H1 (cell line): ENCODE measurements around the gene FLCN. TPM values are rescaled to one million over a fixed set of nuclear protein-coding genes. Genes with fewer than 3 reads are reported as not detected.

Source experiments
- CTCF ChIA-PET: fragments of 300-600 bp; sonication (Branson Sonifier 250); formaldehyde crosslinking; loops from one replicate; lab custom pipeline; 2021; ENCODE audit not compliant: partially characterized antibody; lab: Charles Lee
- POLR2A ChIA-PET: fragments of 300-600 bp; sonication (Branson Sonifier 250); formaldehyde crosslinking; loops from one replicate; lab custom pipeline; 2021; ENCODE audit warnings: inconsistent platforms; ENCODE audit not compliant: partially characterized antibody; lab: Charles Lee
- DNase-seq, 2 experiments: peaks; one replicate each; pipeline versions ENCODE4 v3.0.0 to v3.0.0-alpha.2; 2010 to 2022; ENCODE audit warnings: low spot score in 2 of 2, low read depth in 1 of 2, mixed read lengths in 1 of 2
- FAIRE-seq: peaks from 2 replicates; lab custom pipeline; 2011; peaks lifted over from hg19 to GRCh38; lab: Jason Lieb, UNC
- H2AFZ ChIP-seq: 2 replicates; pipeline ENCODE4 v1.8.1; 2012; ENCODE audit warnings: low read length, inconsistent platforms
- H2AK5ac ChIP-seq: 2 replicates; pipeline ENCODE4 v1.6.1; 2013; ENCODE audit warnings: low read depth, low read length
- H2BK120ac ChIP-seq: replicated peaks from 2 replicates; pipeline ENCODE3; 2013; ENCODE audit warnings: low read depth, low read length, inconsistent platforms
- H2BK12ac ChIP-seq: 2 replicates; pipeline ENCODE4 v1.6.1; 2013; ENCODE audit warnings: low read depth, low read length
- H2BK15ac ChIP-seq: 2 replicates; pipeline ENCODE4 v1.6.1; 2013; ENCODE audit warnings: low read length
- H2BK20ac ChIP-seq: 2 replicates; pipeline ENCODE4 v1.6.1; 2013; ENCODE audit warnings: low read length
- H2BK5ac ChIP-seq: 2 replicates; pipeline ENCODE4 v1.6.1; 2013; ENCODE audit warnings: low read depth, low read length
- H3K14ac ChIP-seq: 2 replicates; pipeline ENCODE4 v1.6.1; 2013; ENCODE audit warnings: inconsistent platforms; ENCODE audit not compliant: insufficient read length
- H3K18ac ChIP-seq: 2 replicates; pipeline ENCODE4 v1.6.1; 2013; ENCODE audit warnings: low read length; ENCODE audit errors: extremely low read depth
- H3K23ac ChIP-seq: 2 replicates; pipeline ENCODE4 v1.6.1; 2013; ENCODE audit warnings: inconsistent platforms; ENCODE audit not compliant: insufficient read length
- H3K23me2 ChIP-seq: 2 replicates; pipeline ENCODE4 v1.6.1; 2013; ENCODE audit warnings: low read depth, low read length
- H3K27ac ChIP-seq: 2 replicates; pipeline ENCODE4 v1.6.1; 2011; ENCODE audit warnings: low read depth, low read length, inconsistent platforms
- H3K27me3 ChIP-seq, 4 experiments: replicated peaks in 1 of 4; 1 replicate in 1 of 4; 2 replicates in 3 of 4; pipeline versions ENCODE4 v1.6.1 to v1.8.1; 2011 to 2013; ENCODE audit warnings: low read length in 3 of 4, mild to moderate bottlenecking in 3 of 4, inconsistent platforms in 2 of 4, mixed read lengths in 2 of 4, moderate library complexity in 1 of 4; ENCODE audit not compliant: control insufficient read depth in 3 of 4, insufficient read depth in 3 of 4; ENCODE audit errors: extremely low read depth in 1 of 4
- H3K36me3 ChIP-seq, 4 experiments: 2 replicates each; pipeline versions ENCODE4 v1.6.1 to v1.8.1; 2011 to 2013; ENCODE audit warnings: mild to moderate bottlenecking in 4 of 4, low read length in 3 of 4, moderate library complexity in 2 of 4, control low read depth in 1 of 4, inconsistent platforms in 1 of 4; ENCODE audit not compliant: insufficient read depth in 4 of 4, control insufficient read depth in 2 of 4
- H3K4ac ChIP-seq: replicated peaks from 2 replicates; pipeline ENCODE3; 2013; ENCODE audit warnings: low read length, low read depth, mixed read lengths, inconsistent platforms; ENCODE audit not compliant: insufficient read length
- H3K4me1 ChIP-seq, 4 experiments: replicated peaks in 1 of 4; 1 replicate in 1 of 4; 2 replicates in 3 of 4; pipeline versions ENCODE4 v1.6.1 to v1.8.1; 2011 to 2013; ENCODE audit warnings: low read length in 3 of 4, inconsistent platforms in 2 of 4, mixed read lengths in 1 of 4; ENCODE audit not compliant: insufficient read depth in 4 of 4, control insufficient read depth in 3 of 4
- H3K4me2 ChIP-seq, 2 experiments: 2 replicates each; pipeline versions ENCODE4 v1.6.1 to v1.8.1; 2011 to 2013; ENCODE audit warnings: low read depth in 2 of 2, low read length in 2 of 2, control low read depth in 1 of 2, inconsistent platforms in 1 of 2, mild to moderate bottlenecking in 1 of 2; ENCODE audit not compliant: insufficient read depth in 1 of 2
- H3K4me3 ChIP-seq, 4 experiments: fragments of 200-600, 300-600 bp in 1 of 4; sonication (generic), shearing (Covaris generic), sonication (Bioruptor Twin) in 1 of 4; 2 replicates each; pipeline versions ENCODE4 v1.5.1 to v1.8.1; 2011 to 2016; ENCODE audit warnings: low read length in 4 of 4, low read depth in 3 of 4, control low read depth in 2 of 4, inconsistent platforms in 2 of 4, mild to moderate bottlenecking in 2 of 4, mixed read lengths in 1 of 4, moderate library complexity in 1 of 4; ENCODE audit not compliant: insufficient read depth in 2 of 4; ENCODE audit errors: extremely low read depth in 1 of 4
- H3K56ac ChIP-seq: replicated peaks from 2 replicates; pipeline ENCODE3; 2013; ENCODE audit warnings: low read depth, mild to moderate bottlenecking, mixed read lengths, low read length, inconsistent platforms; ENCODE audit not compliant: insufficient read length
- H3K79me1 ChIP-seq: 2 replicates; pipeline ENCODE4 v1.6.1; 2013; ENCODE audit warnings: low read depth, low read length, control low read depth
- H3K79me2 ChIP-seq, 2 experiments: 2 replicates each; pipeline versions ENCODE4 v1.6.1 to v1.8.1; 2012 to 2013; ENCODE audit warnings: low read length in 2 of 2, mild to moderate bottlenecking in 2 of 2, inconsistent platforms in 1 of 2; ENCODE audit not compliant: insufficient read depth in 2 of 2, control insufficient read depth in 1 of 2
- H3K9ac ChIP-seq, 4 experiments: replicated peaks in 1 of 4; 1 replicate in 1 of 4; 2 replicates in 3 of 4; pipeline versions ENCODE4 v1.6.1 to v1.8.1; 2011 to 2013; ENCODE audit warnings: low read depth in 3 of 4, low read length in 3 of 4, control low read depth in 2 of 4, mild to moderate bottlenecking in 2 of 4, moderate library complexity in 2 of 4, inconsistent platforms in 1 of 4; ENCODE audit errors: extremely low read depth in 1 of 4
- H3K9me3 ChIP-seq, 2 experiments: 2 replicates each; pipeline versions ENCODE4 v1.6.1 to v1.8.1; 2012 to 2013; ENCODE audit warnings: mild to moderate bottlenecking in 2 of 2, moderate library complexity in 2 of 2, control low read depth in 1 of 2, inconsistent platforms in 1 of 2, low read depth in 1 of 2, low read length in 1 of 2, mixed read lengths in 1 of 2; ENCODE audit not compliant: insufficient read depth in 2 of 2
- H4K20me1 ChIP-seq, 2 experiments: replicated peaks in 1 of 2; 2 replicates each; pipeline versions ENCODE3 to v1.8.1; 2011 to 2013; ENCODE audit warnings: inconsistent platforms in 2 of 2, low read length in 2 of 2, mild to moderate bottlenecking in 1 of 2; ENCODE audit not compliant: insufficient read depth in 2 of 2, control insufficient read depth in 1 of 2
- H4K5ac ChIP-seq: 2 replicates; pipeline ENCODE4 v1.6.1; 2013; ENCODE audit warnings: low read length, low read depth, mixed read lengths, inconsistent platforms; ENCODE audit not compliant: insufficient read length
- H4K8ac ChIP-seq: 2 replicates; pipeline ENCODE4 v1.8.0; 2013; ENCODE audit warnings: mild to moderate bottlenecking, moderate library complexity, low read length, inconsistent platforms; ENCODE audit not compliant: insufficient read depth; ENCODE audit errors: extremely low read depth
- H4K91ac ChIP-seq: replicated peaks from 2 replicates; pipeline ENCODE3; 2013; ENCODE audit warnings: low read length, mixed read lengths, inconsistent platforms; ENCODE audit not compliant: insufficient read length
- KDM1A ChIP-seq: fragments of 200-600, 300-600 bp; sonication (generic); IDR thresholded peaks from 2 replicates; pipeline ENCODE4 v1.7.1; 2016; ENCODE audit warnings: mild to moderate bottlenecking, low read length, borderline replicate concordance
- KDM5A ChIP-seq: fragments of 200-600 bp; IDR thresholded peaks from 2 replicates; pipeline ENCODE4 v1.7.1; 2012; ENCODE audit warnings: mild to moderate bottlenecking, low read length, inconsistent platforms, mixed read lengths
- RAD21 ChIP-seq, 2 experiments: IDR thresholded peaks in 1 of 2; conservative IDR thresholded peaks in 1 of 2; 2 replicates each; pipeline ENCODE4 v1.6.1; 2011; ENCODE audit warnings: low read depth in 2 of 2, low read length in 2 of 2, improper control_type of control experiment in 1 of 2, inconsistent platforms in 1 of 2, mild to moderate bottlenecking in 1 of 2, moderate library complexity in 1 of 2
- RXRA ChIP-seq: IDR thresholded peaks from 2 replicates; pipeline ENCODE4 v1.6.1; 2011; ENCODE audit warnings: low read depth, mild to moderate bottlenecking, low read length, moderate library complexity; ENCODE audit not compliant: insufficient read depth
- SIN3A ChIP-seq, 2 experiments: IDR thresholded peaks in 1 of 2; conservative IDR thresholded peaks in 1 of 2; 2 replicates each; pipeline ENCODE4 v1.6.1; 2011 to 2012; ENCODE audit warnings: low read length in 2 of 2, improper control_type of control experiment in 1 of 2, low read depth in 1 of 2, mild to moderate bottlenecking in 1 of 2
- SP1 ChIP-seq: IDR thresholded peaks from 2 replicates; pipeline ENCODE4 v1.6.1; 2011; ENCODE audit warnings: low read depth, low read length
- WGBS, 2 experiments: shearing (Covaris generic) in 1 of 2; methylation state at CpG; one replicate each; pipeline versions ENCODE4 v1.1.6 to v1.1.7; 2013 to 2015; ENCODE audit warnings: low lambda C conversion rate in 2 of 2, mixed read lengths in 2 of 2, inconsistent platforms in 1 of 2, low coverage in 1 of 2, missing lambda C conversion rate in 1 of 2; ENCODE audit not compliant: insufficient replicate concordance in 2 of 2, insufficient coverage in 1 of 2, insufficient read length in 1 of 2; ENCODE audit errors: extremely low coverage in 1 of 2, missing lambda C conversion rate in 1 of 2; 5-methylcytosine and 5-hydroxymethylcytosine counted together
- polyA plus RNA-seq, 7 experiments: library from polyadenylated mRNA; depleted of rRNA in 3 of 7; stranded (reverse) in 5 of 7; unstranded in 2 of 7; fragments of >200 nt in 5 of 7; fragments of 200-250 nt in 2 of 7; gene quantifications; 1 replicate in 5 of 7; 2 replicates in 1 of 7; 4 replicates in 1 of 7; pipeline versions ENCODE4 v1.2.1 to v1.2.3, GENCODE V29; 2011 to 2013; ENCODE audit warnings: missing spikeins in 2 of 7, mixed read lengths in 2 of 7
- total RNA-seq: library from RNA; stranded (reverse); fragmentation: NEBNext Ultra II Directional; extraction: Animal tissue kit (Norgen Biotek cat#: 25700); gene quantifications from 2 replicates; pipeline ENCODE4 v1.2.1, GENCODE V29; 2021

FLCN gene
- total and polyA plus RNA-seq, 2 of the 8 experiments (the other 6 are each of a cell fraction or from before 2014, with no cell fraction given), result 15.6 to 34.6 TPM

- no peak for TF ChIP-seq SIN3A (conservative IDR thresholded peaks at IDR 0.05 in 1 of 2, IDR thresholded peaks at IDR 0.05 in 1 of 2; ENCODE audit: low read depth in 1 of 2, low read length in 2 of 2)
- TF ChIP-seq KDM5A, result no peak
- no peak for TF ChIP-seq RXRA
- no peak for TF ChIP-seq RAD21 (IDR thresholded peaks at IDR 0.05 in 1 of 2, conservative IDR thresholded peaks at IDR 0.05 in 1 of 2; ENCODE audit: low read depth in 2 of 2, low read length in 2 of 2)
- no peak for TF ChIP-seq KDM1A
- TF ChIP-seq SP1, result no peak
- FAIRE-seq, result no peak
- no peak overlapping the region for H3K4me2 ChIP-seq
- H3K23me2 ChIP-seq, result no peaks in the 10 kb centered on the region
- H3K4me3 ChIP-seq, result no peak overlapping the region
- H4K8ac ChIP-seq, result no peak overlapping the region
- no peak overlapping the region for H3K27ac ChIP-seq
- ChIA-PET CTCF (no interaction called here), POLR2A (interaction anchor here (1.0 kb wide), 1 partner anchor 45 kb away, joined by 3 read pairs; no protein-coding TSS in a partner anchor)
- H2BK120ac ChIP-seq, result no peak overlapping the region
- H2BK12ac ChIP-seq, result no peak overlapping the region
- no peak overlapping the region for H3K4ac ChIP-seq
- H3K14ac ChIP-seq, result no peak overlapping the region
- H3K9ac ChIP-seq, result no peak overlapping the region
- H2AK5ac ChIP-seq, result no peak overlapping the region
- WGBS, 2 experiments, result 100% methylated on average over 1 of the region's 1 CpG; no CpG with 5 or more reads in 1 of the 2 experiments
- DNase-seq, result no peak
- no peak overlapping the region for H2BK20ac ChIP-seq
- H2BK15ac ChIP-seq, result no peak overlapping the region
- peaks cover 0 to 5% of the 10 kb centered on the region in 2 experiments for H4K20me1 ChIP-seq
- no peak overlapping the region for H3K18ac ChIP-seq
- no peaks in the 10 kb centered on the region for H3K27me3 ChIP-seq
- H2BK5ac ChIP-seq, result no peak overlapping the region
- no peaks in the 10 kb centered on the region for H3K4me1 ChIP-seq
- no peaks in the 10 kb centered on the region for H3K79me2 ChIP-seq
- no peaks in the 10 kb centered on the region for H3K9me3 ChIP-seq
- no peak overlapping the region for H3K23ac ChIP-seq
- H3K36me3 ChIP-seq, result peaks cover 29 to 64% (median 47%) of the 10 kb centered on the region in 4 experiments
- no peak overlapping the region for H4K5ac ChIP-seq
- no peak overlapping the region for H4K91ac ChIP-seq
- H3K79me1 ChIP-seq, result 0 out of 2 replicates have a peak, but pooled peaks cover 2% of the 10 kb centered on the region
- no peak overlapping the region for H2AFZ ChIP-seq
- H3K56ac ChIP-seq, result no peak overlapping the region
Observed at GRCh38 chr17:17256316-17256715, 19.3 kb upstream of the FLCN start.
